Ascending aorta (tissue), 2 donors: ENCODE measurements around the gene ZBTB20. TPM values are rescaled to one million over a fixed set of nuclear protein-coding genes. Genes with fewer than 3 reads are reported as not detected.

Experiments used
- DNase-seq, 2 donors: peaks; one replicate each; pipeline ENCODE4 v3.0.0-alpha.2; 2019; ENCODE audit warnings: low spot score in 2 of 2
- H3K27ac ChIP-seq, 2 donors: fragments of 200-600 bp; sonication (generic); one replicate each; pipeline ENCODE4 v1.5.1; 2016 to 2017; ENCODE audit warnings: mild to moderate bottlenecking in 1 of 2
- H3K27me3 ChIP-seq: fragments of 200-600 bp; sonication (generic); one replicate; pipeline ENCODE4 v1.5.1; 2017
- H3K36me3 ChIP-seq, 2 donors: fragments of 200-600 bp; sonication (generic); one replicate each; pipeline ENCODE4 v1.5.1; 2016
- H3K4me1 ChIP-seq, 2 donors: fragments of 200-600 bp; sonication (generic); one replicate each; pipeline ENCODE4 v1.5.1; 2016 to 2017; ENCODE audit warnings: mild to moderate bottlenecking in 1 of 2
- H3K4me3 ChIP-seq, 2 donors: fragments of 200-600 bp; sonication (generic); one replicate each; pipeline ENCODE4 v1.5.1; 2016 to 2017; ENCODE audit warnings: mild to moderate bottlenecking in 1 of 2
- H3K9me3 ChIP-seq, 2 donors: fragments of 200-600 bp; sonication (generic); one replicate each; pipeline ENCODE4 v1.5.1; 2016
- intact Hi-C: fragments of 100-400 bp; cut with DNase I; formaldehyde crosslinking; loops from one replicate; pipeline ENCODE4 v1.15.1; 2023
- total RNA-seq: library from RNA; depleted of rRNA; stranded (reverse); fragments of >200 nt; gene quantifications from one replicate; pipeline ENCODE4 v1.1.0, GENCODE V29; 2016
- TF ChIP-seq, protein P1 (sequence below), 3 experiments: fragments of 200-600 bp in 2 of 3; fragments of 450-650 bp in 1 of 3; sonication (generic) in 2 of 3; IDR thresholded peaks; one replicate each; pipeline ENCODE4 v1.5.1; 2016 to 2019; ENCODE audit warnings: antibody characterized with exemption in 3 of 3, mild to moderate bottlenecking in 1 of 3, moderate library complexity in 1 of 3

The ZBTB20 gene
- total RNA-seq, 1 donor from 2014 or later: 60.3 TPM

DNA sequence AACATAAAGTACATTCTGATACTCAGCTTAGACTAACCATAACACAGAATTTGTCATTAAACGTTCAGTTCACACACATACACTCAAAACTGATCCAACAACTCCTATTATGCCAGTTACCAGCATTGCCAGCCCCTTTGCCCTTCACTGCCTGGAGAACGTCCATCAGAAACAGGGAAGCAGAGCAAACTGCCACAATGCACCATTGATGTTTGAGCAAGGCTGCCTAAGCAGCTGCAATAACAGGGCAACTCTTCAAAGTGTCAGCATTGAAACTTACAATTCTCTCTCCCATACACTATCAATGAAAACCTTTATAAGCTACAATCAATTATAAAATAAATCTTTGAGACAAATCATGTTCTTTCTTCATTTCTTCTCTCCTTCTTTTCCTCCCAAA, 85.1 kb downstream of the ZBTB20 start:
- Histone ChIP-seq H3K27ac (no peak overlapping the region), H3K36me3 (no peaks in the 10 kb centered on the region), H3K27me3 (no peaks in the 10 kb centered on the region), H3K4me1 (no peaks in the 10 kb centered on the region), H3K4me3 (no peak overlapping the region), H3K9me3 (no peaks in the 10 kb centered on the region)
- intact Hi-C loops: no loop called here
- no peak for DNase-seq
- TF ChIP-seq, protein P1, sequence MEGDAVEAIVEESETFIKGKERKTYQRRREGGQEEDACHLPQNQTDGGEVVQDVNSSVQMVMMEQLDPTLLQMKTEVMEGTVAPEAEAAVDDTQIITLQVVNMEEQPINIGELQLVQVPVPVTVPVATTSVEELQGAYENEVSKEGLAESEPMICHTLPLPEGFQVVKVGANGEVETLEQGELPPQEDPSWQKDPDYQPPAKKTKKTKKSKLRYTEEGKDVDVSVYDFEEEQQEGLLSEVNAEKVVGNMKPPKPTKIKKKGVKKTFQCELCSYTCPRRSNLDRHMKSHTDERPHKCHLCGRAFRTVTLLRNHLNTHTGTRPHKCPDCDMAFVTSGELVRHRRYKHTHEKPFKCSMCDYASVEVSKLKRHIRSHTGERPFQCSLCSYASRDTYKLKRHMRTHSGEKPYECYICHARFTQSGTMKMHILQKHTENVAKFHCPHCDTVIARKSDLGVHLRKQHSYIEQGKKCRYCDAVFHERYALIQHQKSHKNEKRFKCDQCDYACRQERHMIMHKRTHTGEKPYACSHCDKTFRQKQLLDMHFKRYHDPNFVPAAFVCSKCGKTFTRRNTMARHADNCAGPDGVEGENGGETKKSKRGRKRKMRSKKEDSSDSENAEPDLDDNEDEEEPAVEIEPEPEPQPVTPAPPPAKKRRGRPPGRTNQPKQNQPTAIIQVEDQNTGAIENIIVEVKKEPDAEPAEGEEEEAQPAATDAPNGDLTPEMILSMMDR (IDR thresholded peaks at IDR 0.05): no peak

DNA sequence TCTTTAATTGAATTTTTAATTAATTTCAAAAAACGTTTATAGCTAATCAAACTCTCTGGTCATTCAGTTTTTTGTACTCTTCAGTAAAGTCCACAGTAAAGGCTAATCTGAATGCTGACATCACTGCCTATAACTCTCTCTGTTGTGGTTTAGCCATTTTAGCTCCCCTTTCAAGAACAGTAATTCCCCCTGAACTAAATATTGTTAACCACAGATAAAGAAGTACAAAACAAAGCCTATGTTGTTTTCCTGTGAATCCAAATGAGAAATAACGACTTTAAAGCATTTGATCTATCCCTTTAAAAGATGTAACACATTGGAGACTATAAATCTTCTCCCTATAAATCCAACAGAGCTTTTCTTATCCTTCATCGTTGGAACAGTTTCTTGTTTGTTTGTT, 94.2 kb downstream of the ZBTB20 start:
- no peak for DNase-seq
- Histone ChIP-seq H3K4me3 (no peak overlapping the region), H3K9me3 (no peaks in the 10 kb centered on the region), H3K27ac (no peak overlapping the region), H3K4me1 (no peaks in the 10 kb centered on the region), H3K27me3 (no peaks in the 10 kb centered on the region), H3K36me3 (no peaks in the 10 kb centered on the region)
- TF ChIP-seq, protein P1 (IDR thresholded peaks at IDR 0.05): no peak
- intact Hi-C loops: no loop called here

DNA sequence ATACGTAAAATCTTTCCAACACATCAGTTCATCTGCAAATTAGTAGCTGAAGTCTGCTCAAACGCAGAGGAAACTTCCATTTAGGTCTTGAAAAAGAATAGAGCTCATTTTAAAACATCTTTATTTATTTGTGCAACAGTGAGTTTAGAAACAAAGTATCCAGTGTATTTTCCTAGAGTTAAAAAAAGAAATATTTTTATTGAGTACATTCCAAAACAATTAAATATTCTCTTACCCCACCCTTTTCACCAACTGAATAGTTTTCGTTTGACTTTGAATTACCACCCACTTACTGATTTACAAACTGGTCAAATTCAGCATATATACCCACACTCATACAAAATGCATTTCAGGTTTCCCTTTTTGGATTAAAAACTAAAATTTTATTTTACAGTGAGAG, 104.7 kb downstream of the ZBTB20 start:
- TF ChIP-seq, protein P1 (IDR thresholded peaks at IDR 0.05): no peak
- Histone ChIP-seq H3K9me3 (no peaks in the 10 kb centered on the region), H3K27ac (peak overlapping the region in 1 of 2 donors; percentile 13), H3K36me3 (no peaks in the 10 kb centered on the region), H3K4me1 (peaks cover 0 to 8% of the 10 kb centered on the region in 2 donors), H3K4me3 (no peak overlapping the region), H3K27me3 (no peaks in the 10 kb centered on the region)
- intact Hi-C loops: loop anchor here (10.0 kb wide), 1 partner anchor 102 kb away; the partner anchor contains the start of gene ZBTB20
- DNase-seq: no peak

DNA sequence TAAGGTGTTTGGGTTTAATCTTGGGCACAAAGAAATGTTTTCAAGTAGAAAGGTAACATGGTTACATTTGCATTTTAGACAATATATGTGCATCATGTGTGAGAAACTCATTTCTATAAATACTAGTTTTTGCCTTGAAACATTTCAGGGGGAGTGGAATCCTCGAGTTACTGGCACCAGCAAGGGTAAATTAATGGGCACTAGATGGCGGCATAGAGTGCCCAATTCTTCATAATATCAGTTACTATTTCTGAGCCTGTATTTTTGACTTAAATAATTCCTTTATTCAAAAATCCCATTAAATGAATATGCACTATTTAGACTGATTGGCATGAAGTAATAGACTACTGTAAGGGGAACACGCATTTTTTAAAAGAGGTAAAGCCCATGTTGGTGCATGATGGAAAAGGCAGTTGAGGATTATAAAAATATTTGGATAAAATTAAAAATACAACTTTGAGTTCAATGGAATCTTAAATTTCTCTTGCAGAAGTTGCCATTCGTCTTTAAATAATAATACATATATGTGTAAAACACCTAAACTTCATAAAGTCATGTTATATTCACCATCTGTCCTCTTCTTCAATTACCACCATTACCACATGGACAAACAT, 106.3 kb downstream of the ZBTB20 start:
- no peak overlapping the region for H3K27ac ChIP-seq
- intact Hi-C loops: loop anchor here (10.0 kb wide), 1 partner anchor 104 kb away; the partner anchor contains the start of gene ZBTB20

DNA sequence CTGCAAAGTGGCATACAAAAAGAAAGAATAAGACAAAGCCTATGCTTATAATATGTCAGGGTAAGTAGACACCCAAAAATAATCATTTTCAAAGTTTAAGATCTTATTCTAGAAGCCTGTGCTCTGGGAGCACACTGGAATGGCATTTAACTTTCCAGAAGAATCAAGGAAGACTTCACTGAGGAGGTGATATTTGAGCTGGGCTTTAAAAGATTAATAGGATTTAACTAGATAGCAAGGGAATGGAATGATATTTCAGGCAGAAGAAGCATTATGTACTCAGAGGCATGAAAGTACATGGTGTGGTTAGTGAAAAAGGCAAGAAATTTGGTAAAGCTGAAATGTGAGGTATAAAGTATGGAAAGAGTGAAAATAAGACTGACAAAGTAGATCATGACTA, 106.8 kb downstream of the ZBTB20 start:
- no peaks in the 10 kb centered on the region for H3K36me3 ChIP-seq
- no peak overlapping the region for H3K27ac ChIP-seq
- no peak overlapping the region for H3K4me3 ChIP-seq
- intact Hi-C loops: loop anchor here (10.0 kb wide), 1 partner anchor 105 kb away; the partner anchor contains the start of gene ZBTB20
- no peaks in the 10 kb centered on the region for H3K27me3 ChIP-seq
- DNase-seq: no peak
- TF ChIP-seq, protein P1 (IDR thresholded peaks at IDR 0.05): no peak
- no peaks in the 10 kb centered on the region for H3K9me3 ChIP-seq
- H3K4me1 ChIP-seq: peaks cover 0 to 8% of the 10 kb centered on the region in 2 donors

More for the DNA sequence above, 106.3 kb downstream of the ZBTB20 start:
- Histone ChIP-seq H3K4me3 (no peak overlapping the region), H3K4me1 (peaks cover 0 to 8% of the 10 kb centered on the region in 2 donors), H3K27me3 (no peaks in the 10 kb centered on the region), H3K36me3 (no peaks in the 10 kb centered on the region), H3K9me3 (no peaks in the 10 kb centered on the region)
- DNase-seq: peak in 1 of 2 donors; percentile 61
- TF ChIP-seq, protein P1 (IDR thresholded peaks at IDR 0.05): peak; percentile 26 to 58 (median 51)
